SK-N-MC (cell line): ENCODE data around the gene MIPOL1.
"Not testable (repeated sequence)": the region's sequence is repeated elsewhere in the genome, so short reads cannot be mapped to it uniquely, and the experiment has no call there.

Experiments used
- DNase-seq: peaks from one replicate; pipeline ENCODE4 v3.0.0-alpha.2; 2011; ENCODE audit warnings: low read depth, low spot score
- H3K27ac ChIP-seq: fragments of 200-600 bp; sonication (generic); 2 replicates; pipeline ENCODE4 v1.5.1; 2016; ENCODE audit warnings: mixed run types
- H3K36me3 ChIP-seq: fragments of 200-600 bp; sonication (generic); 2 replicates; pipeline ENCODE4 v1.6.1; 2017; ENCODE audit warnings: antibody characterized with exemption, low read length, mixed read lengths; ENCODE audit not compliant: insufficient read depth
- H3K4me3 ChIP-seq: fragments of 200-600 bp; sonication (generic); 2 replicates; pipeline ENCODE4 v1.5.1; 2016
- H3K9ac ChIP-seq: fragments of 200-600 bp; sonication (generic); 2 replicates; pipeline ENCODE4 v1.8.0; 2017; ENCODE audit warnings: mixed run types, mixed read lengths; ENCODE audit not compliant: insufficient read length
- H3K9me3 ChIP-seq: fragments of 200-600 bp; sonication (generic); 2 replicates; pipeline ENCODE4 v1.6.1; 2017; ENCODE audit warnings: low read depth, mild to moderate bottlenecking, antibody characterized with exemption, low read length, moderate library complexity, mixed read lengths
- EZH2 ChIP-seq: fragments of 200-600 bp; sonication (generic); IDR thresholded peaks from one replicate; pipeline ENCODE4 v1.6.1; 2017; ENCODE audit warnings: antibody characterized with exemption
- FOXP2 ChIP-seq: optimal IDR thresholded peaks from 2 replicates; pipeline ENCODE3; 2011; ENCODE audit warnings: mild to moderate bottlenecking, moderate library complexity; ENCODE audit not compliant: insufficient read depth; ENCODE audit errors: extremely low read length, control extremely low read depth
- POLR2AphosphoS5 ChIP-seq: IDR thresholded peaks from 2 replicates; pipeline ENCODE4 v1.6.1; 2012; ENCODE audit warnings: mild to moderate bottlenecking, low read depth, low read length, borderline replicate concordance

MIPOL1 gene

DNA sequence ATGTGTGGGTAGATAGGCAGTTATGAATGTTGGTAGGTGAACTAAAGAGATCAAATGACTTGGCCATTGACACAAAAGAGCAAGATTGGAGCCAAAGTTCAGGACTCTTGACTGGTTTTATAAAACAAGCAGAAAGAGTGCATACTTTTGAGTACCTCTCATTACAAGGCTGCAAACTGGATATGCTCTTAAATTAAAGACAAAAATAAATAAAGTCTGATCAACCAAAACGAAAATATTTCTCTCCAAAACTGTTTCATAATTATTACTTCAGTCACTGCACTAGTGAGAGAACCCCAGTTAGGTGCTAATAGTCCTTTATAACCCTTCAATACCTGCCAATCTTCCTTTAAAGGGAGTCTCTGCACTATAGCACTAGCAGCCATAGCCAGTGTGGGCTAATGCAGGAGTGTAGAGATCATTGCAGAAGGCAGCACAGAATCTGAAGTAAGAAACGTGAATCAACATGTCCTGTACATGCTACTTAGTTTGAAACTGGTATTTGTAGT is 250.2 kb downstream of the MIPOL1 start:
- H3K36me3 ChIP-seq = 0 out of 2 replicates have a peak, but pooled peaks cover 4% of the 10 kb centered on the region
- no peak overlapping the region for H3K9ac ChIP-seq
- no peak overlapping the region for H3K4me3 ChIP-seq
- H3K27ac ChIP-seq = no peak overlapping the region
- no peaks in the 10 kb centered on the region for H3K9me3 ChIP-seq
- DNase-seq = no peak
- TF ChIP-seq FOXP2 = no peak
- TF ChIP-seq POLR2AphosphoS5 = no peak
- TF ChIP-seq EZH2 = no peak

DNA sequence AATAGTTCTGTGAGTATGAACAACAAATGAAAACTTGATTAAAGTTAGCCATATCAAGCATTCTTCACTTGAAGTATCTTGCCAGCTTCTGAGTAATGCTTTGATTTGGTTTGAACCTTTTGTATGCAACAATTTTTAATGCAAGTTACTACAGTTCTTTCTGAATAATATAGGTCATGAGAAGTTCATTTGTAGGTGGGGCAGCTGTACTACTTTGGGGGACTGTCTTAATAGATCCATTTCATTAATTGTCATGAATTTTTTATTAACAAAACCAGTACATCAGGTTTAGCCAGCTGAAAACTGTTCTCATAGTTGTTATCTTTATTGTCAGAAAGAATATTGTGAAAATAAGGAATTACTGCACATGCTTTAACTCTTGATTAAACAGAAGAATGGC is 254.6 kb downstream of the MIPOL1 start:
- Histone ChIP-seq H3K27ac (no peak overlapping the region), H3K9ac (no peak overlapping the region), H3K4me3 (no peak overlapping the region), H3K36me3 (0 out of 2 replicates have a peak, but pooled peaks cover 3% of the 10 kb centered on the region), H3K9me3 (no peaks in the 10 kb centered on the region)
- TF ChIP-seq EZH2 (no peak), FOXP2 (no peak), POLR2AphosphoS5 (no peak)
- no peak for DNase-seq

DNA sequence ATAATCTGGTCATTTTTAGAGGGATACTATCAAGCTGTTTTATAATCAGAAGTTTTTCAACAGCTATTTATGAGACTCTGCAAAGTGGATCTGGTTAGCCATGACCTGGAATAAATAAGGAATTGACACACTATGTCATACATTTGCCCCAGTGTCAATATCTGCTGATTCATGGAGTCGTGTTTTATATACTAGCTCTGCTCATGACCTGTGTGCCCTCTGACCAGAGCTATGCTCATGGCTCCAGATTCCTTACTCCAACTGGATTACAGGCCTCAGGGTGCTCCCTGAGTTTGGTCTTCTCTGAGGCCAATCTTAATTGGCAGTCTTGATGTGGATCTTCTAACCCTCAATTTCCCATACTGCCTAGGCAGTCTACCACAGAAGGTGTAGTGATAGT is 256.2 kb downstream of the MIPOL1 start:
- Histone ChIP-seq H3K36me3 (0 out of 2 replicates have a peak, but pooled peaks cover 3% of the 10 kb centered on the region), H3K9me3 (no peaks in the 10 kb centered on the region), H3K9ac (no peak overlapping the region), H3K4me3 (no peak overlapping the region), H3K27ac (no peak overlapping the region)
- TF ChIP-seq POLR2AphosphoS5 (no peak), FOXP2 (no peak), EZH2 (no peak)
- DNase-seq = no peak

DNA sequence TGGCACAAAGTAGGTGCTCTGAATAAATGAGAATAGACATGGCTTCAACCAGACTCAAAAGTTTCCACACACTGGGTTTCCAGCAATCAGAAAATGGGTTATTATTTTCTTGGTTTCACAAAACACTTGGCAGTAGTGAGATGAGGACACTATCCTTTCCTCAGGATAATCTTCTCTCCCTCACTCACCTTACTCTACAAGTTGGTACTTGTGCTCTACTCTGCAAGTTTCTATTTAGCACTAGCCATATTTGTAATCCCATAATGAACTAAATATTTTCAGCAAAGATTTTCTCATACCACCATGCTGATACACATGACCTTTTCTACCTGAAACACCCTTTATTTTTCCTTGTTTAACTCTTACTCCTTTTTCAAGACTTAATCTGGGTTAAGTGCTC is 259.6 kb downstream of the MIPOL1 start:
- H3K36me3 ChIP-seq = 0 out of 2 replicates have a peak, but pooled peaks cover 3% of the 10 kb centered on the region
- no peaks in the 10 kb centered on the region for H3K9me3 ChIP-seq
- H3K4me3 ChIP-seq = no peak overlapping the region
- H3K9ac ChIP-seq = no peak overlapping the region
- H3K27ac ChIP-seq = no peak overlapping the region
- TF ChIP-seq FOXP2 (no peak), POLR2AphosphoS5 (no peak), EZH2 (no peak)
- no peak for DNase-seq

DNA sequence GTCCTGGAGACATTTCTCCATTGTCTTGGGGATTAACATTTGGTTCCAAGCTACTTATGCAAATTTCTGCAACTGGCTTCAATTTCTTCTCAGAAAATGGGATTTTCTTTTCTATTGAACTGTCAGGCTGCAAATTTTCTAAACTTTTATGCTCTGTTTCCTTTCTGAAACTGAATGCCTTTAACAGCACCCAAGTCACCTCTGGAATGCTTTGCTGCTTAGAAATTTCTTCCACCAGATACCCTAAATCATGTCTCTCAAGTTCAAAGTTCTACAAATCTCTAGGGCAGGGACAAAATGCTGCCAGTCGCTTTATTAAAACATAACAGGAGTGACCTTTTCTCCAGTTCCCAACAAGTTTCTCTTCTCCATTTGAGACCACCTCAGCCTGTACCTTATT is 264.7 kb downstream of the MIPOL1 start:
- H3K27ac ChIP-seq, DNase-seq, H3K4me3 ChIP-seq, H3K9me3 ChIP-seq, H3K9ac ChIP-seq, H3K36me3 ChIP-seq: not testable (repeated sequence)

DNA sequence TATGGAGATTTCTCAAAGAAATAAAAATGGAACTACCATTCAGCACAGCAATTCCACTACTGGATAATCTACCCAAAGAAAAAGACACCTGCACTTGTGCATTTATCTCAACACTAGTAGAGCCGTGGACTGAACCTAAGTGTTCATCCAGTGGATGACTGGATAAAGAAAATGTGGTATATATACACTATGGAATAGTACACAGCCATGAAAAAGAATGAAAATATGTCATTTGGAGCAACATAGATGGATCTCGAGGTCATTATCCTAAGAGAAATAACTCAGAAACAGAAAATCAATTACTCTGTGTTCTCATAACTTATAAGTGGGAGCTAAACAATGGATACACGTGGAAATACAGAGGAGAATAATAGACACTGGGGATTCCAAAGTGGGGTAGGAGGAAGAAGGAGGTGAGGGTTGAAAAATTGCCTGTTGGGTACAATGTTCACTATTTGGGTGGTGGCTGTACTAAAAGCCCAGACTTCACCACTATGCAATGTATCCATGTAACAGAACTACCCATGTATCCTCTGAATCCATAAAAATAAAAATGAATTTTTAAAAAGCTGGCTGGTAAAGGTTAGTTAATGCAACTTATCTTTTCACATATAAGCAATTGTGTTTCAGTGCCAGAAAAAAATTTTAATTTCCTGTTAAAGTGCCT is 266.6 kb downstream of the MIPOL1 start:
- DNase-seq = no peak
- Histone ChIP-seq H3K27ac (no peak overlapping the region), H3K4me3 (no peak overlapping the region), H3K9ac (no peak overlapping the region), H3K36me3 (no peaks in the 10 kb centered on the region), H3K9me3 (no peaks in the 10 kb centered on the region)
- TF ChIP-seq EZH2 (no peak), POLR2AphosphoS5 (no peak), FOXP2 (no peak)

DNA sequence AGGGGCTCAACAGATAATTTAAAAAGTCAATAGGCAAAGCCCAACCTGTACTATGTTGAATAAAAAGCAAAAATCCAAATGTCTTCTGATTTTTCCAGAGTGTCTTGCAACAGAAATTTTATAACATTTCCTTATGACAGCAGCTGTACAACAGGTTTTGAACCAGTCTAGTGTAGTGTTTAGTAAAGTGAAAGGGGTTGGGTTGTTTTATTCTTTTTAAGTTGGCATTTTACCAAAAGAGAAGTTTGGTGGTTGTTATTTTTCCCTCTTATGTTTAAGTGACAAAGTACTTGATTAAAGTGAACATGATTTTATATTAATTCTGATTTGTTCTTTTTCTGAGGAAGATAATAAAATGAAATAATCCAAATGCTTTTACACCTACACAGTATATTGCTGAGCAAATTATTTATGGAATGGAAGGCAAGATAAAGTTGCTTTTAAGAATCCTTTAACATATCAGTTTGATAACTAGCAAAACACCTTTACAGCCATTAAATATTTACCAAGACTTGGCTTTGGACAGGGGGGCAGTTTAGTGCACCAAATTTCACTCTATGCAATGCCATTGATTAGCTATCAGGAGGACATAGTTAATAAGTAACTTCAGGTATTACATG is 268.4 kb downstream of the MIPOL1 start:
- Histone ChIP-seq H3K9me3 (no peaks in the 10 kb centered on the region), H3K27ac (no peak overlapping the region), H3K9ac (no peak overlapping the region), H3K4me3 (no peak overlapping the region), H3K36me3 (no peaks in the 10 kb centered on the region)
- TF ChIP-seq FOXP2 (no peak), POLR2AphosphoS5 (no peak), EZH2 (no peak)
- DNase-seq = no peak

DNA sequence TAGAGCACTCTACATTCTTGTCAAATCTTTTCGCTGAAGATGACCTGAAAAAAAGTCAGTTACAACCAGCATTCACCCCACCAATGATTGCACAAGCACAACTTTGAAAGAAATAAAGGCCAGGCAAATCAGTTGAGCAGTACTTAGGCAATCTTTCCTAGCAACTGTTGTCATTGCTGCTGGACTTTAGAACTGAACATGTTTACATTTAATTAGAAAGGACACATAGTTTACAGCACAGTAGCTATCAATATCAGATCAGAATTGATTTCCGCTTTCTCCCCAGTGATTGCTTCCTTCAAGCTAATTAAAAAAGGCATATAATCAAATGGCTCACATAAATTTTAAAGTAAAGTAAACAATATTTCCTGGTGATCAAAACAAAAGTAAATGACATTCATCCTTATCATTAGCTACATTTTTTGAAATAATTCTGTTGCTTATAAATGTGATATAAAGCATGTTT is 268.9 kb downstream of the MIPOL1 start:
- Histone ChIP-seq H3K9me3 (no peaks in the 10 kb centered on the region), H3K27ac (no peak overlapping the region), H3K36me3 (no peaks in the 10 kb centered on the region), H3K4me3 (no peak overlapping the region), H3K9ac (no peak overlapping the region)
- no peak for DNase-seq
- TF ChIP-seq FOXP2 (no peak), POLR2AphosphoS5 (no peak), EZH2 (no peak)
